UCSD-AML1 (cell line): ENCODE data around the gene NAIF1.
"Not testable (repeated sequence)": the region's sequence is repeated elsewhere in the genome, so short reads cannot be mapped to it uniquely, and the experiment has no call there.

Source experiments
- DNase-seq: peaks from one replicate; lab custom pipeline; 2025; ENCODE audit not compliant: unreplicated experiment; lab: John Stamatoyannopoulos, UW

NAIF1 gene

DNA sequence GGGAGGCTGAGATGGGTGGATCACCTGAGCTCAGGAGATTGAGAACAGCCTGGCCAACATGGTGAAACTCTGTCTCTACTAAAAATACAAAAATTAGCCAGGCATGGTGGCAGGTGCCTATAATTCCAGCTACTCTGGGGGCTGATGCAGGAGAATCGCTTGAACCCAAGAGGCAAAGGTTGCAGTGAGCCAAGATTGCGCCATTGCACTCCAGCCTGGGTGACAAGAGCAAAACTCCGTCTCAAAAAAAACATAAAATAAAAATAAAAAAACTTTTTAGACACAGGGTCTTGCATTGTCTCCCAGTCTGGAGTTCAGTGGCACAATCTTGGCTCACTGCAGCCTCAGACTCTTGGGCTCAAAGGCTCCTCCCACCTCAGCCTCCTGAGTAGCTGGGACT lies 30.6 kb downstream of the NAIF1 start:
- DNase-seq: not testable (repeated sequence)

DNA sequence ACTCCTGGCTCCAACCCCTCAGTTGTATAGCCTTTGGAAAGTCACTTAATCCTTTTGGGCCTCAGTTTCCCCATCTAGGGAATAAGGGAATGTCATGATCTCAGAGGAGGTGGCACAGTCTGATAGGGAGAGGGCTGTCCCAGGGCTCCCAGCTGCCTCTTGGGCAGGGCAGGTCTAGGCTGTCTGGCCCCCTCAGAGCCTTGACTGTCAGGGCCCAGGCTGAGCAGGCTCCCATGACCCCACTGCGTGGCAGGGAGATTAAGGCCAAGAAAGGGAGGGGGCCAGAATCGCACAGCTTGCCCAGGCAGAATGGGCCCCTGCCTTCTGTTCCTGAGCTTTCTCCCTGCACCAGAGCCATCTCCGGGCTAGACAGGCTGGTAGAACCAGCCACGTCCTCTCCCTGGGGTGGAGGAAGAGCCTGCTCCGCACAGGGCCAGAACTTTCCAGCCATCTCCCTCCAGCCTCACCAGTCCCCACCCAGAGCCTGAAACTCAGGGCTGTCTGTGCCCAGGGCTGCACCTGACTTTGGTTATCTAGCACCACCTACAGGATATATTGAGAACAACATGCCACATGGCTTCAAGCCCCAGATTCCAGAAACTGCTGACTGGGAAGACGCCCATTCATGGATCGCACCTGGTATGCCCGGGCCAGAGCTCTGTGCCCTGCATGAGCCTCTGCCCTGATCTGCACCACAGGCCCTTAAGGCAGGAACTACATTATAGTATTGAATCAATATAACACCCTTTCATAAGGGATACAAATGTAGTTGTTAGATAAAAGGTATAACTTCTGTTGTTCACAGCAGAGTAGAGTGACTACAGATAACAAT lies 32.1 kb downstream of the NAIF1 start:
- DNase-seq: peak; percentile 57

DNA sequence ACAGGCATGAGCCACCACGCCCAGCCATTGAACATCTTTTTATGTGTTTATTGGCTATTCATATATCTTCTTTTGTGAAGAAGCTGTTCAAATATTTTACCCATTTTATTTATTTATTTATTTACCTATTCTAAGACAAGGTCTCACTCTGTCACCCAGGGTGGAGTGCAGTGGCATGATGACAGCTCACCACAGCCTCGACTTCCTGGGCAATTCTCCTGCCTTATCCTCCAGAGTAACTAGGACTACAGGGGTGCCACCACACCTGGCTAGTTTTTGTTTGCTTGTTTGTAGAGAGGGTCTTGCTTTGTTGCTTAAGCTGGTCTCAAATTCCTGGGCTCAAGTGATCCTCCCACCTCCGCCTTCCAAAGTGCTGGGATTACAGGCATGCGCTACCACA lies 33.5 kb downstream of the NAIF1 start:
- DNase-seq: no peak

DNA sequence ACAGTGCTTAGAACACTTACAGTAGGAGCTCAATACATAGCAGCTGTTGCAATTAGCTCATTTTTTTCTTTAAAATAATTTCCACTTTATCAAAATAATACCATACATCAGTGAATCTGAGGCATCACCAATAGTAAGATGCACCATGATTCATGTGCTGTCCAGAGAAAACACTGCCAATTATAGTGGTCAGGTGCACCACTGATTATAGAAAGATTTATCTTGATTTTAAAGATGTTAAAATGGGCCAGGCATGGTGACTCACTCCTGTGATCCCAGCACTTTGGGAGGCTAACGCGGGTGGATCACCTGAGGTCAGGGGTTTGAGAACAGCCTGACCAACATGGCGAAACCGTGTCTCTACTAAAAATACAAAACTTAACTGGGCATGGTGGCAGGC lies 39.4 kb downstream of the NAIF1 start:
- DNase-seq: no peak

DNA sequence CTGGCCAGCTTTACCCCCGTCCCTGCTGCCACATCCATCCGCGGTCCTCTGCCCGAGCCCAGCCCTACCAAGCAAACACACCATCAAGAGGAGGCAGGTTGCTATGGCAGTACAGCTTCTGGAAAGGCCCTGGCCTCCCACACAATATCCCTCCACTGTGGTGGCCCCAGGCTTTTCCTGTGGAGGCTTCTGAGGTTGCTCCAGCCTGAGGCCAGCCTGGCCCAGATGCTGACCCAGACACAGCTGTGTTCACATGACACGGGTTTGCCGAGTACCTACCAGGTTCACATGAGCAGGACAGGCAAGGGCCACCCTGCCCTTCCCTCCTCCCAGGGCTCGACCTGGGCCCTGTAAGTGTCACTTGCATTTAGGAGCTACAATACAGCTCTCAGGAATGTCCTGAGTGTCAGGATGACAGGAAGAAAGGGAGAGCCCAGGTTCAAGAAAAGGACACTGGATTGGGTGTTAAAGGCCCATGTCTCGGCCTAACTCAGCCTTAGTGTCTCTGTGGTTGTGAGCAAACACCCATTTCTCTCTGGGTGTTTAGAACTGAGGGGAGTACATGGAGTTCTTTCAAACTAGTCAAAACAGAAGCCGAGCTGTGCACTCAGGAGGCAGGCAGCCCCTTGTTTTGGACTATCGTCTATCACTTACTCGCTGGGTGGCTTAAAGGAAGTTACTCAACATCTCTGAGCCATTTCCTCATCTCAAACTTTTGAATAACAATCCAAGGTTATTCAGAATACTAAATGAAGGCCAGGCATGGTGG lies 40.2 kb downstream of the NAIF1 start:
- peak; percentile 59 for DNase-seq

DNA sequence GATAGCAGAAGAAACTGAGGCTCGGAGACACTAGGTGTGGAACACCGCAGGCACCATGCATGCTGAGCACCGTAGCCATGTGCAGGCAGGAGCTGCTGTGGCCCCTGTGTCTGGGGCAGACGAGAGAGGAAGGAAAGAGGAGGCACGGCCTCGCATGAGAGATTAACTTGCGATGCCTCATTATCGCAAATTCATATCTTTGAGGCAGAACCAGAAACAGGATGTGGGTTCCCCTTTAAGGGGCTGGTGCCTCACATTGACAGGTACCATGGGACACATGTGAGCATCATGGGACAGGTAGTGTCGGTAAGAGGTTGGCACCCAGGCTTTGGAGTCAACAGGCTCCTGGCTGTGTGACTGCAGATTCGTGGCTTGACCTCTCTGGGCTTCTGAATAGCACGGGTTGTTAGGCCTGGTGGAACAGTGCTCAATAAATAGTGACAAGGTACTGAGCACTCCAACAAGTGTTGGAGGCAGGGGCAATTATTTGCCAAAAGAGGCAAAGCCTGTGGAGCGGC lies 40.8 kb downstream of the NAIF1 start:
- peak; percentile 47 for DNase-seq

DNA sequence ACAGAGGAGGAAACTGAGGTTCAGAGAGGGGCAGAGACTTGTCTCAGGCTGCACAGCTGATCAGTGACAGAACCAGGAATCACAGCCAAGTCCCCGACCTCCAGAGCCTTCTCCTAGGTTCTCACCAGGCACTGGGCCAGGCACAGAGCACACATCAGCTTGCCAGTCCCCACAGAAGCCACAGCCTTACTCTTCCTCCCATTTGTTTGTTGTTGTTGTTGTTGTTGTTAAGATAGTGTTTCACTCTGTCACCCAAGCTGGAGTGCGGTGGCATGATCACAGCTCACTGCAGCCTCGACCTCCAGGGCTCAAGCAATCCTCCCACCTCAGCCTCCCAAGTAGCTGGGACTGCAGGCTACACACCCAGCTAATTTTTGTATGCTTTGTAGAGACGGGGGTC lies 41.4 kb downstream of the NAIF1 start:
- DNase-seq: no peak

DNA sequence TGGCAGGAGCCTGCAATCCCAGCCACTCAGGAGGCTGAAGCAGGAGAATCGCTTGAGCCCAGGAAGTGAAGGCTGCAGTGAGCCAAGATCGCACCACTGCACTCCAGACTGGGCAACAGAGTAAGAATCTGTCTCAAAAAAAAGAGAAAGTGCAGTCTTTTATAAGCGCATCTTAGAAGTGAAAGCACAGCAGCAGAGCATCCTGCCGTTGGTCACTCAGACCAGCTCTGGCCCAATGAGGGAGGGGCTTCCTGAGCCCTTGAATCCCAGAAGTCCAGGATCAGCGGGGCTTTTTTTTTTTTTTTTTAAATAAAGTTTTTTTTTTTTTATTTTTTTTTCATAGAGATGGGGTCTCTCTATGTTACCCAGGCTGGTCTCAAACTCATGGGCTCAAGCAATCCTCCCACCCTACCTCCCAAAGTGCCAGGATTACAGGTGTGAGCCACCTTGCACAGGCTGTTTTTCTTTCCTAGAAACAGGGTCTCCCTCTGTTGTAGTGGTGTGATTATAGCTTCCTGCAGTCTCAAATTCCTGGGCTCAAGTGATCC lies 42.3 kb downstream of the NAIF1 start:
- no peak for DNase-seq

DNA sequence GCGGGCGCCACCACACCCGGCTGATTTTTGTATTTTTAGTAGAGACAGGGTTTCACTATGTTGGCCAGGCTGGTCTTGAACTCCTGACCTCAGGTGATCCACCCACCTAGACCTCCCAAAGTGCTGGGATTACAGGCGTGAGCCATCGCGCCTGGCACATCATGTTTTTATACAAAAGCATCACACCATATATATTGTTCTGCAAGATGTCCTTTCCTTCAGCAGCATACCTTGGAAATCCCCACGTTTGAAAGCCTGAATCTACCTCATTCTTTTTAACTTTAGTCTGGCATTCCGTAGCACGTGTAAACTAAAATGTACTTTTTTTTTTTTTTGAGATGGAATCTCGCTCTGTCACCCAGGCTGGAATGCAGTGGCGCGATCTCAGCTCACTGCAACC lies 43.4 kb downstream of the NAIF1 start:
- not testable (repeated sequence) for DNase-seq

DNA sequence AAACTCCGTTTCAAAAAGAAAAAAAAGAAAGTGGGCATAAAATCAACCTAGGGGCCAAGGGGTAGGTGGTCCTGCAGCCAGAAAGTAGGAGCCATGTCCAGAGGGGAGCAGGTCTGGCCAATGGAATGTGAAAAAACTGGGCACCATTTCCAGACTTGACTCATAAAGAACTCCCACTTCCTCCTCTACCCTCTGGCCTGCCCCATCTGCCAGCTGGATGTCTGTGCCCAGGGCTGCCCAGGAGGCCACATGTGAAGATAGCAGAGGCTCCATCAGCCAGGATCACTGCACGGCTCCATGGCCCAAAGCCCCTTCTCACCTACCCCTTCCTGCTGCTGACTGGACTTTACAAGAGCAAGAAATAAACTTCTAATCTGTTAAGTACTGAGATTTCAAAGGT lies 44.2 kb downstream of the NAIF1 start:
- no peak for DNase-seq

DNA sequence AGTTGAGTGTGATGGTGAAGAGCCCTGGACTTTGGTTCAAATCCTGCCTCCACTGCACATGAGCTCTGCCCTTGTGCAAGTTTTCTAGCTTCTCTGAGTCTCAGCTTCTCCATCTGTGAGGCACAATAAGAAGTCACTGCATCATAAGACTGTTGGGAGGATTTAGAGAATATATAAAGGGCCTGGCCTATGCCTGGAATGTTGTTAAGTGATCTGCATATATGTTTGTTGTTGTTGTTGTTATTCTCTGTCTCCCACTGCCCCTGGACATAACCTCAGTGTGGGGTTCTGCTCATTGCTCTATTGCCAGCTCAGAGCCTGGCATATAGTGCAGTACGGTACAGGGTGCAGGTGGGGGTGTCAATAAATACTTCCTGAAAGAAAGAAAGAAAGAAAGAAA lies 46.0 kb downstream of the NAIF1 start:
- no peak for DNase-seq

DNA sequence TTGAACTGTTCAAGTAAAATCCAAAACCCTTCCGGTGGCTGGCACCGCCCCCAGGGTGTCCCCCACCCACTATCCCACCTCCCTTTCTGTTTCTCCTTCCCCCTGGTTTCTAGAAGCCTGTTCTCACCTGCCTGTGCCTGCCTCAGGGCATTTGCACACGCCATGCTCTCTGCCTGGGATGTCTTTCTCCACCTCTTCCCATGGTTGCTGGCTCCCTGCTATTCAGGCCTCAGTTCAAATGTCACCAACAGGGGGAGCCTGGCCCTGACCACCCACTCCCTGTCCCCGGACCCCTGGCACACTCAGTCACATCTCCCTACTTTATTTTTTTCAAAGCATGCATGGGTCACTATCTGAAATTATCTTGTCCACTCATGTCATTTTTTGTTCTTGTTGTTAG lies 46.4 kb downstream of the NAIF1 start:
- no peak for DNase-seq

DNA sequence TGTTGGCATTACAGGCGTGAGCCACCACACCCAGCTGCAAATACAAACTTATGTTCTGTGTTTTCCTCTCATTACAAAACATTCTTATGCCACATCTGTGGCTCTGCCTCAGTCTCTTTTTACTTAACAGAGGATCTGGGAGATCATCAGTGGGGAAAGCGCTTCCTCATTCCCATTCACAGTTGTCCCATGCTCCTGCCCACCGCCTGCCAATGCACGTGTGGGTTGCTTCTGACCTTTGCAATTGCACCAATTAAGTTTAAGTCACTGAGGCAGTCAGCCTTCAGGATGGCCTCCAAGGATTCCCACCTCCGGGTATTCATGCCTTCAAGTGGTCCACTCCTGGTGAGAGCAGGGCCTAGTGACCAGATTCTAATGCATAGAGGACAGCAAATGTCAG lies 51.4 kb downstream of the NAIF1 start:
- no peak for DNase-seq
